Muscle layer of duodenum (tissue), 2 donors: ENCODE measurements around the gene CLASP1.
"Not testable (repeated sequence)": the region's sequence is repeated elsewhere in the genome, so short reads cannot be mapped to it uniquely, and the experiment has no call there.

ENCODE experiments used
- H3K27ac ChIP-seq: one replicate; pipeline ENCODE4 v1.7.0; 2013; ENCODE audit warnings: mild to moderate bottlenecking, low read length
- H3K27me3 ChIP-seq: one replicate; pipeline ENCODE4 v1.7.0; 2013; ENCODE audit warnings: low read depth, mild to moderate bottlenecking, control low read depth, low read length
- H3K36me3 ChIP-seq, 2 donors: one replicate each; pipeline ENCODE4 v1.7.0; 2013; ENCODE audit warnings: low read length in 2 of 2, control low read depth in 1 of 2, mild to moderate bottlenecking in 1 of 2; ENCODE audit not compliant: insufficient read depth in 2 of 2, control insufficient read depth in 1 of 2
- H3K4me1 ChIP-seq, 2 donors: one replicate each; pipeline ENCODE4 v1.7.0; 2013; ENCODE audit warnings: low read length in 2 of 2, mild to moderate bottlenecking in 2 of 2, control low read depth in 1 of 2, moderate library complexity in 1 of 2; ENCODE audit not compliant: insufficient read depth in 2 of 2, control insufficient read depth in 1 of 2
- H3K4me3 ChIP-seq, 2 donors: one replicate each; pipeline ENCODE4 v1.7.0; 2013; ENCODE audit warnings: low read length in 2 of 2, low read depth in 1 of 2, mild to moderate bottlenecking in 1 of 2
- H3K9me3 ChIP-seq, 2 donors: one replicate each; pipeline ENCODE4 v1.7.0; 2013; ENCODE audit warnings: low read length in 2 of 2, control low read depth in 1 of 2, mild to moderate bottlenecking in 1 of 2; ENCODE audit not compliant: control insufficient read depth in 1 of 2
- donor health status: healthy.

Gene CLASP1

GRCh38 chr2:121570667-121571055 lies 78.6 kb downstream of the CLASP1 start:
- Histone ChIP-seq H3K27ac (no peak overlapping the region), H3K9me3 (no peaks in the 10 kb centered on the region), H3K36me3 (no peaks in the 10 kb centered on the region), H3K4me1 (peaks cover 0 to 12% of the 10 kb centered on the region in 2 donors), H3K4me3 (no peak overlapping the region), H3K27me3 (no peaks in the 10 kb centered on the region)

- Histone ChIP-seq H3K27me3 (no peaks in the 10 kb centered on the region), H3K4me1 (peaks cover 0 to 17% of the 10 kb centered on the region in 2 donors), H3K27ac (no peak overlapping the region), H3K4me3 (no peak overlapping the region), H3K9me3 (no peaks in the 10 kb centered on the region), H3K36me3 (no peaks in the 10 kb centered on the region)
Measured at GRCh38 chr2:121570036-121570666, 79.1 kb downstream of the CLASP1 start.

GRCh38 chr2:121567957-121568409 lies 81.3 kb downstream of the CLASP1 start:
- Histone ChIP-seq H3K4me1 (peaks cover 0 to 22% of the 10 kb centered on the region in 2 donors), H3K4me3 (no peak overlapping the region), H3K9me3 (no peaks in the 10 kb centered on the region), H3K27me3 (no peaks in the 10 kb centered on the region), H3K27ac (no peak overlapping the region), H3K36me3 (no peaks in the 10 kb centered on the region)

GRCh38 chr2:121567452-121567851 lies 81.8 kb downstream of the CLASP1 start:
- Histone ChIP-seq H3K4me1 (peaks cover 0 to 22% of the 10 kb centered on the region in 2 donors), H3K27ac (no peak overlapping the region), H3K36me3 (no peaks in the 10 kb centered on the region), H3K27me3 (no peaks in the 10 kb centered on the region), H3K9me3 (no peaks in the 10 kb centered on the region), H3K4me3 (no peak overlapping the region)

- Histone ChIP-seq H3K27ac (no peak overlapping the region), H3K9me3 (no peaks in the 10 kb centered on the region), H3K27me3 (no peaks in the 10 kb centered on the region), H3K4me1 (peaks cover 0 to 22% of the 10 kb centered on the region in 2 donors), H3K36me3 (no peaks in the 10 kb centered on the region), H3K4me3 (no peak overlapping the region)
Measured at GRCh38 chr2:121565389-121566250, 83.6 kb downstream of the CLASP1 start.

GRCh38 chr2:121564905-121565304 lies 84.4 kb downstream of the CLASP1 start:
- Histone ChIP-seq H3K4me1 (peaks cover 0 to 22% of the 10 kb centered on the region in 2 donors), H3K27ac (no peak overlapping the region)

GRCh38 chr2:121563754-121564153 lies 85.5 kb downstream of the CLASP1 start:
- not testable (repeated sequence) for H3K27ac ChIP-seq, H3K4me3 ChIP-seq, H3K27me3 ChIP-seq, H3K9me3 ChIP-seq, H3K36me3 ChIP-seq
- peaks cover 0 to 18% of the 10 kb centered on the region in 2 donors for H3K4me1 ChIP-seq

More at GRCh38 chr2:121564905-121565304, 84.4 kb downstream of the CLASP1 start:
- Histone ChIP-seq H3K9me3 (no peaks in the 10 kb centered on the region), H3K36me3 (no peaks in the 10 kb centered on the region), H3K4me3 (no peak overlapping the region), H3K27me3 (no peaks in the 10 kb centered on the region)

- no peak overlapping the region for H3K4me3 ChIP-seq
- no peaks in the 10 kb centered on the region for H3K27me3 ChIP-seq
- no peaks in the 10 kb centered on the region for H3K9me3 ChIP-seq
- H3K4me1 ChIP-seq = peaks cover 0 to 18% of the 10 kb centered on the region in 2 donors
- H3K27ac ChIP-seq = no peak overlapping the region
- no peaks in the 10 kb centered on the region for H3K36me3 ChIP-seq
Measured at GRCh38 chr2:121562269-121563176, 86.7 kb downstream of the CLASP1 start.

- Histone ChIP-seq H3K27ac (no peak overlapping the region), H3K36me3 (no peaks in the 10 kb centered on the region), H3K27me3 (no peaks in the 10 kb centered on the region), H3K4me1 (peaks cover 0 to 14% of the 10 kb centered on the region in 2 donors), H3K9me3 (no peaks in the 10 kb centered on the region), H3K4me3 (no peak overlapping the region)
Measured at GRCh38 chr2:121561617-121562268, 87.5 kb downstream of the CLASP1 start.

- Histone ChIP-seq H3K9me3 (no peaks in the 10 kb centered on the region), H3K27ac (no peak overlapping the region), H3K27me3 (no peaks in the 10 kb centered on the region), H3K4me1 (no peaks in the 10 kb centered on the region), H3K36me3 (no peaks in the 10 kb centered on the region), H3K4me3 (no peak overlapping the region)
Measured at GRCh38 chr2:121558329-121558728, 90.9 kb downstream of the CLASP1 start.
